Upper lobe of right lung (tissue), 1 donor: Measurements from ENCODE around the gene JARID2. TPM values are rescaled to one million over a fixed set of nuclear protein-coding genes. Genes with fewer than 3 reads are reported as not detected.

ENCODE experiments used
- ATAC-seq: fragments of 200-7000 bp; cut with Tn5 transposase; one replicate; pipeline ENCODE4 v1.9.1; 2020; ENCODE audit warnings: mild to moderate bottlenecking, moderate library complexity
- DNase-seq: peaks from one replicate; pipeline ENCODE4 v3.0.0-alpha.2; 2020
- H3K27ac ChIP-seq: fragments of 200-600 bp; one replicate; pipeline ENCODE4 v1.8.0; 2022
- H3K27me3 ChIP-seq: fragments of 200-600 bp; one replicate; pipeline ENCODE4 v1.8.0; 2022; ENCODE audit warnings: mild to moderate bottlenecking
- H3K36me3 ChIP-seq: fragments of 200-600 bp; one replicate; pipeline ENCODE4 v1.8.0; 2022
- H3K4me1 ChIP-seq: fragments of 200-600 bp; one replicate; pipeline ENCODE4 v1.8.0; 2022
- H3K4me3 ChIP-seq: fragments of 200-600 bp; one replicate; pipeline ENCODE4 v1.8.0; 2022; ENCODE audit warnings: mild to moderate bottlenecking
- H3K9me3 ChIP-seq: fragments of 200-600 bp; one replicate; pipeline ENCODE4 v1.8.0; 2022
- intact Hi-C: fragments of 100-400 bp; cut with DNase I; formaldehyde crosslinking; loops from one replicate; pipeline ENCODE4 v1.11.0; 2022
- total RNA-seq: library from RNA; stranded (reverse); fragmentation: NEBNext Ultra II Directional; extraction: Animal tissue kit (Norgen Biotek cat#: 25700); gene quantifications from one replicate; pipeline ENCODE4 v1.2.1, GENCODE V29; 2021
- TF ChIP-seq, protein P1 (sequence below): fragments of 200-600 bp; IDR thresholded peaks from one replicate; pipeline ENCODE4 v1.8.0; 2022; ENCODE audit warnings: antibody characterized with exemption
- donor health status: DM: no; HTN: yes; CAD: no; lungs with severe emphysema.

Gene JARID2
- total RNA-seq, 1 donor from 2014 or later: 15.1 TPM

DNA sequence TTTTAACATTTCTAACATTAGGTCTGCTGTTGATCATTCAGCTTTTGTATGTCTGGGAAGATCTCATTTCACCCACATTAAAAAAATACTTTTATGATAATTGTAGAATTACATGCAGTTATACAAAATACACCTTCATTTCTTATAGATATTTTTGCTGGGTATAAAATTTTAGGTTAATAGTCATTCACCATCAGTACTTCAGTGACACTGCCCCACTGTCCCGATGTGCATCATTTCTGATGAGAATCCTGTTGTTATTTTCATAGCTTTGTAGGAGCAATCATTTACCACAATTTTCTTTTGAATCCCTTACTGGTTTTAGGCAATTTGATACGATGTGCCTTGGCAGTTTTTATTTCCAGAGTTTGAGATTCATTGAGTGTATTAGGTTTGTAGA, 173.6 kb downstream of the JARID2 start:
- intact Hi-C loops: no loop called here
- ATAC-seq: no peak
- no peak overlapping the region for H3K27ac ChIP-seq

DNA sequence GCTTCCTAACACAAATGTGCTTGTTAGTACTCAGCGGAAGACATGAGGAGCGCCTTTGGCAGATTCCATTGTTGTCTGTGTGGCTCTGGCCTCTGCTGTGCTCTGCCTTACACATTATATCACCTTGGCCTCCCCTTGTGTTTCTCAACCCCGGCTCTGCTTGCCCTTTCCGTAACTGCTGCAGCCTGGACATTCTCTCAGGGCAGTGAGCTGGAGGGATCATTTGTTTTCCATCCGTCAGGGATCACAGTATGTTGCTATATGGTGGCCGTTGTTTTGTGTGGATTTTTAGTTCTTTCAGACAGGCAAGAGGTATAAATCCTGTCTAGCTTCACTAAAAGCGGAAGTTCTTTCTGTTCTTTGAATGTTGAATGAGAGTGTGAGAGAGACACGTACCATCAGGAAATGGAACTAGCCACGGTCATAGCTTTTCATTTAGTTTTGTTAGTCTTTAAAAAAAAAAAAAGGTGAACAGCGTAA, 175.1 kb downstream of the JARID2 start:
- H3K27ac ChIP-seq: no peak overlapping the region
- intact Hi-C loops: no loop called here
- H3K27me3 ChIP-seq: no peaks in the 10 kb centered on the region
- peaks cover 10% of the 10 kb centered on the region for H3K9me3 ChIP-seq
- peaks cover 10% of the 10 kb centered on the region for H3K4me1 ChIP-seq
- H3K4me3 ChIP-seq: no peak overlapping the region
- DNase-seq (no peak), ATAC-seq (peak; percentile 45)
- TF ChIP-seq, protein P1, sequence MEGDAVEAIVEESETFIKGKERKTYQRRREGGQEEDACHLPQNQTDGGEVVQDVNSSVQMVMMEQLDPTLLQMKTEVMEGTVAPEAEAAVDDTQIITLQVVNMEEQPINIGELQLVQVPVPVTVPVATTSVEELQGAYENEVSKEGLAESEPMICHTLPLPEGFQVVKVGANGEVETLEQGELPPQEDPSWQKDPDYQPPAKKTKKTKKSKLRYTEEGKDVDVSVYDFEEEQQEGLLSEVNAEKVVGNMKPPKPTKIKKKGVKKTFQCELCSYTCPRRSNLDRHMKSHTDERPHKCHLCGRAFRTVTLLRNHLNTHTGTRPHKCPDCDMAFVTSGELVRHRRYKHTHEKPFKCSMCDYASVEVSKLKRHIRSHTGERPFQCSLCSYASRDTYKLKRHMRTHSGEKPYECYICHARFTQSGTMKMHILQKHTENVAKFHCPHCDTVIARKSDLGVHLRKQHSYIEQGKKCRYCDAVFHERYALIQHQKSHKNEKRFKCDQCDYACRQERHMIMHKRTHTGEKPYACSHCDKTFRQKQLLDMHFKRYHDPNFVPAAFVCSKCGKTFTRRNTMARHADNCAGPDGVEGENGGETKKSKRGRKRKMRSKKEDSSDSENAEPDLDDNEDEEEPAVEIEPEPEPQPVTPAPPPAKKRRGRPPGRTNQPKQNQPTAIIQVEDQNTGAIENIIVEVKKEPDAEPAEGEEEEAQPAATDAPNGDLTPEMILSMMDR: no peak
- H3K36me3 ChIP-seq: no peaks in the 10 kb centered on the region

More for the DNA sequence above, 173.6 kb downstream of the JARID2 start:
- Histone ChIP-seq H3K9me3 (peaks cover 10% of the 10 kb centered on the region), H3K27me3 (no peaks in the 10 kb centered on the region), H3K36me3 (no peaks in the 10 kb centered on the region), H3K4me3 (no peak overlapping the region), H3K4me1 (peaks cover 10% of the 10 kb centered on the region)
- no peak for DNase-seq
- TF ChIP-seq, protein P1: no peak

DNA sequence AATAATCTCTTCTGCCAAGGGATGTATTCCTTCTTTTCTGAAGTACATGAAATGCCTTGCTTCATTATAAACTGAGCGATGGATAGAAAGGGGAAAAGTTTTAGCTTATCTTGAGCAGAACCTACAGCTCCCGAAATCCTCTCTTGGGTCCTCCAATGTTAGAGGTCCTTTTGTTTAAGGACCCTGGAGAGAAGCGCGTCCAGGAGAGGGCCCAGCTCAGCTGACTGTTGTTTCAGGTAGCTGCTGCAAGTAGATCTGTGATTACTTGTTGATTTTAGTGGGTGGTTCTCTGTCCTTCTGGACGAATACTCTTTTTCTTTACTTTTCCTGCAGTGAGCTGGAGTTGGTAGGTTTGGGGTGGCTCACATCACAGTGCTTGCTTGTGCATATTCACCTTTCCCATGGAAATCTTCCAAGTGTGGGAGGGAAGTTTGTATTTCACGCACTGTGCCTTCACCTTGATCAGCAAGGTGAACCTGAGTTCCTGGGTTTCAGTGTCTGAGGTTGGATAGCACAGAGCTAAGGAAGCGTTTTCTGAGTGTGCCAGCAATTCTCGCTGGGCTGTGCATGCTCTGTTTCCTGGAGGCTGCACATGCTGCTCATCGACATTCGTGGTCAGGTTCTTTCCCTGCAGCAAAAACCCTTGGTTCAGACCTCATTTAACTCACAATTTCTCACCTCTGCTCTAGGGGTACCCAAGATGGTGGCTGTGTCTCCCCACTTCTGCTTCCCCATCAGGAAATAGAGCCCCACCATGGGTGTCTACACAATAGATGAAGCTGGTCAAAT, 176.3 kb downstream of the JARID2 start:
- Histone ChIP-seq H3K36me3 (no peaks in the 10 kb centered on the region), H3K4me3 (no peak overlapping the region), H3K4me1 (peaks cover 19% of the 10 kb centered on the region), H3K9me3 (peaks cover 10% of the 10 kb centered on the region), H3K27ac (no peak overlapping the region), H3K27me3 (no peaks in the 10 kb centered on the region)
- intact Hi-C loops: no loop called here
- DNase-seq (no peak), ATAC-seq (no peak)
- TF ChIP-seq, protein P1: no peak

DNA sequence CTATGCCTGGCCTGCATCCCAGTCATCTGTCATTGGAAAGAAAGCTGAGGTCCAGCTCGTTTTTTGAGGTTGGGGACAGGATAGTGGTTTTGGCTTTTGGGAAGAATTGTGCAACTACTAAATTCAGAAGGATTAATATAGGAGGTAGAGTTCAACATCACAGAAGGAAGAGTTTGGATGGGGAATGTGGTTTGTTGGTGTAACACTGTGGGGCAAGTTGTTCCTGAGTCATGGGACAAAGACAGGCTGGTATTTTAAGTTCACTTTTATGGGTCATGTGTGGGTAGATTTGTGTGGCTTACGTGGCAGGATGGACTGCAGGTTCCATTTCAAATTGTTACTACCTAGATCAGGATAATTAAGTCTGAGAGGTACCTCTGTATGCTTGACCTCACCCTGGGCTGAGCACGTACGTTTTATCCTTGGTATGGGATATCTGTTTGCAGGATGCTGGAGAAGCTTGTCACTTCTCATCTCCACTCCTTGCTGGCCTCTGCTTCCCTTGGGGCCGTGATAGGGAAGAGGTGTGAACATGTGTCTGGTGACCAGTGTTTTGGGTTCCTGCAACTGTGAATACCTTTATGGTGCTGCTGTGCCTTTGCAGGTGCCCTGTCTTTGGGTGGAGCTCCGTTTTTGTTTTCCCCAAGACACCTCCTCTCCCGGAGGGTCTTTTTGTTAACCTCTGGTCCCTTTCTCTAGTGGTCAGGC, 177.6 kb downstream of the JARID2 start:
- intact Hi-C loops: no loop called here
- Histone ChIP-seq H3K27ac (no peak overlapping the region), H3K4me3 (no peak overlapping the region), H3K4me1 (peaks cover 28% of the 10 kb centered on the region), H3K36me3 (no peaks in the 10 kb centered on the region), H3K9me3 (peaks cover 10% of the 10 kb centered on the region), H3K27me3 (no peaks in the 10 kb centered on the region)
- ATAC-seq (no peak), DNase-seq (no peak)
- TF ChIP-seq, protein P1: no peak

DNA sequence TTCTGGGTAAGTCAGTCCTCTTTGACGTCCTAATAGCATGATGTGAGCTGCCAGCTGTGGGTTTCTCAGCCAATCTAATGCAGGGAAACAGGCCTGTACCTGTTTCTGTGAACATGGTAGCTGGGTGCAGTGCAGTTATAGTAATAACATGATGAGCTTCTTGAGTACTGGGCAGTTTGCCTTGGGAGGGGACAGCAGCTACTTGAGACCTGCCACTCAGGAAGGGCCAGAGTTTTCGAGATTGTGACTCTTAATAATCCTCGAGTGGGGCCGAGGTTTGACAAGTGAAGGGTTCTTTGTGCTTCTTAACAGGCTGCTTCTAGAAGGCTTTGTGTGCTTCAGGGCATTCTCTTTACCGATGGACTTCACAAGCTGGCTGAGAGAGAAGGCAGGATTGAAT, 180.1 kb downstream of the JARID2 start:
- Histone ChIP-seq H3K4me3 (no peak overlapping the region), H3K27me3 (no peaks in the 10 kb centered on the region), H3K36me3 (no peaks in the 10 kb centered on the region), H3K4me1 (peaks cover 48% of the 10 kb centered on the region), H3K27ac (no peak overlapping the region), H3K9me3 (no peaks in the 10 kb centered on the region)
- ATAC-seq: peak; percentile 60
- intact Hi-C loops: no loop called here
- no peak for DNase-seq
- TF ChIP-seq, protein P1: no peak
